GM13976 (cell line): ENCODE measurements around the gene SMCHD1.

Experiments used
- DNase-seq: peaks from one replicate; pipeline ENCODE4 v3.0.0; 2012; ENCODE audit warnings: low spot score
- in situ Hi-C: fragments of 300-500 bp; cut with MboI; formaldehyde crosslinking; loops from one replicate; pipeline ENCODE4 v1.12.0; 2022; ENCODE audit warnings: low sequenced_read_pairs, mixed read lengths, inconsistent platforms; ENCODE audit not compliant: unreplicated experiment
- TF ChIP-seq, protein P1 (sequence below): IDR thresholded peaks from 2 replicates; pipeline ENCODE4 v1.5.1; 2012; ENCODE audit warnings: borderline replicate concordance, mild to moderate bottlenecking; ENCODE audit not compliant: insufficient read depth; ENCODE audit errors: extremely low read depth, missing control alignments, control extremely low read depth

SMCHD1 gene

GRCh38 chr18:2707551-2708168 lies 52.1 kb downstream of the SMCHD1 start:
- no peak for DNase-seq
- in situ Hi-C loops: no loop called here
- TF ChIP-seq, protein P1, sequence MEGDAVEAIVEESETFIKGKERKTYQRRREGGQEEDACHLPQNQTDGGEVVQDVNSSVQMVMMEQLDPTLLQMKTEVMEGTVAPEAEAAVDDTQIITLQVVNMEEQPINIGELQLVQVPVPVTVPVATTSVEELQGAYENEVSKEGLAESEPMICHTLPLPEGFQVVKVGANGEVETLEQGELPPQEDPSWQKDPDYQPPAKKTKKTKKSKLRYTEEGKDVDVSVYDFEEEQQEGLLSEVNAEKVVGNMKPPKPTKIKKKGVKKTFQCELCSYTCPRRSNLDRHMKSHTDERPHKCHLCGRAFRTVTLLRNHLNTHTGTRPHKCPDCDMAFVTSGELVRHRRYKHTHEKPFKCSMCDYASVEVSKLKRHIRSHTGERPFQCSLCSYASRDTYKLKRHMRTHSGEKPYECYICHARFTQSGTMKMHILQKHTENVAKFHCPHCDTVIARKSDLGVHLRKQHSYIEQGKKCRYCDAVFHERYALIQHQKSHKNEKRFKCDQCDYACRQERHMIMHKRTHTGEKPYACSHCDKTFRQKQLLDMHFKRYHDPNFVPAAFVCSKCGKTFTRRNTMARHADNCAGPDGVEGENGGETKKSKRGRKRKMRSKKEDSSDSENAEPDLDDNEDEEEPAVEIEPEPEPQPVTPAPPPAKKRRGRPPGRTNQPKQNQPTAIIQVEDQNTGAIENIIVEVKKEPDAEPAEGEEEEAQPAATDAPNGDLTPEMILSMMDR: no peak

- TF ChIP-seq, protein P1: no peak
- in situ Hi-C loops: no loop called here
- no peak for DNase-seq
Observed at GRCh38 chr18:2709316-2709715, 53.8 kb downstream of the SMCHD1 start.

- in situ Hi-C loops: no loop called here
- no peak for DNase-seq
- TF ChIP-seq, protein P1: no peak
Observed at GRCh38 chr18:2714140-2714539, 58.6 kb downstream of the SMCHD1 start.

- in situ Hi-C loops: no loop called here
- TF ChIP-seq, protein P1: no peak
- DNase-seq: no peak
Observed at GRCh38 chr18:2715990-2716389, 60.5 kb downstream of the SMCHD1 start.

DNA sequence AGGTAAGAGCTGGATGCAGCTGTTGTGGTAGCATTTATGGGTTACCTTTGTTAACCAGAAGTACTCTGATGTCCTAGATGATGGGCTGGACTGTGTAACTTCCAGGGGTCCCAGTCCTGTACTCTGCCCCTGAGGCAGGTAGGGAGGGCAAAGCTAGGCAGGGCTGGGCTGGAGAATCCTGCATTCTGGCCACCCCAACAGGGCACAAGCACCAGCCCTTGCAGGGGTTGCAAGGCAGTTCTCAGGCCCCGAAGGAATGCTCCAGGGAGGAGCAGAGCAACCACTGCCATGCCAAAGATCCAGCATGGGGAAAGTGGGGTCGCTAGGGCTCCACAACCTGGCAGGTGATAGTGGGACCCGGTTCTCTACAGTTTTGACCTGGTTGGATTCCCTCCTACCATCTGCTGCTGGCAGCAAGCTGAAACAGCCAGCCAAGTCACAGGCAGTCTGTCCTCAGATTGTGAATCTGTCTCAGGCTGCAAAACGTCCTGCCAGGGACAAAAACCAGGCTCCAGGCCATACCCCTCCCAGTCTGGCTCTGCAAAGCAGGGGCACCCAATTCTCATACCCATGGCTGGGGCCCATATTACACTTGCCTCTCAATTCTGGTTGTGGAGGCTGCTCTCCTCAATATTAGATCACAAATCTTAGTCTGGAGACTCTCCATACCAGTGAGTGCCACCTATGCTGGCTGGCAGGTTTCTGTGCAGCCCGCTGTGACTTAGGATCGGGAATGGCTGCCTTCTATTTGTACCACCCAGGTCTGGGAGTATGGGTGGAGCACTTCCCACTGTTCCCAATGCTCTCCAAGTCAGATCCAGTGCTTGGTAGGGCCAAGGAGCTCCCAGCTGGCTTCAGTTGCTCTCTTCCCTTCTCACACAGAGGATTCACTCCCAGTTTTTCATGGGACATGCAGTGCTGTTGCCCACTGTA lies 61.1 kb downstream of the SMCHD1 start:
- TF ChIP-seq, protein P1: no peak
- DNase-seq: no peak
- in situ Hi-C loops: no loop called here

GRCh38 chr18:2717407-2717806 lies 61.9 kb downstream of the SMCHD1 start:
- DNase-seq: no peak
- TF ChIP-seq, protein P1: no peak
- in situ Hi-C loops: no loop called here
